K562 (cell line): ENCODE results near the gene LRPAP1. TPM values are rescaled to one million over a fixed set of nuclear protein-coding genes. Genes with fewer than 3 reads are reported as not detected.

ENCODE experiments used
- ATAC-seq: fragments of 200-7000 bp; cut with Tn5 transposase; 3 replicates; pipeline ENCODE4 v1.9.1; 2020; ENCODE audit warnings: moderate library complexity
- BruUV-seq: library from RNA; stranded (reverse); fragments of 400-500 nt; replicated peaks from 2 replicates; lab custom pipeline; 2021; lab: Mats Ljungman, UMichigan
- CTCF ChIA-PET: fragments of 300-600 bp; formaldehyde crosslinking; extraction: SDS; loops from one replicate; lab custom pipeline; 2021; ENCODE audit warnings: low intra/inter-chr PET ratio; lab: Yijun Ruan, JAX
- POLR2A ChIA-PET: fragments of 300-600, 350-650 bp; sonication (Branson Sonifier 250); formaldehyde crosslinking; extraction: SDS; loops from one replicate; lab custom pipeline; 2021; ENCODE audit warnings: antibody characterized with exemption, inconsistent platforms; lab: Yijun Ruan, JAX
- DNase-seq, 4 experiments: peaks; one replicate each; pipeline versions ENCODE4 v3.0.0 to v3.0.0-alpha.2; 2011 to 2018; ENCODE audit warnings: low spot score in 3 of 4, mixed read lengths in 3 of 4; ENCODE audit errors: extremely low read depth in 1 of 4
- FAIRE-seq: peaks from 2 replicates; lab custom pipeline; 2011; peaks lifted over from hg19 to GRCh38; lab: Jason Lieb, UNC
- H2AFZ ChIP-seq: 2 replicates; pipeline ENCODE4 v1.6.0; 2011; ENCODE audit warnings: low read depth, low read length, control low read depth, inconsistent platforms
- H3K27ac ChIP-seq: fragments of 200-600 bp; 3 replicates; pipeline ENCODE4 v1.8.0; 2011; ENCODE audit warnings: low read depth, mild to moderate bottlenecking, control low read depth, inconsistent platforms, low read length, moderate library complexity, mixed read lengths; ENCODE audit errors: extremely low read depth
- H3K27me3 ChIP-seq, 2 experiments: fragments of 300-600 bp in 1 of 2; 2 replicates in 1 of 2; 3 replicates in 1 of 2; pipeline versions ENCODE4 v1.6.0 to v1.8.0; 2011; ENCODE audit warnings: inconsistent platforms in 2 of 2, low read length in 2 of 2, mild to moderate bottlenecking in 1 of 2, mixed read lengths in 1 of 2, moderate library complexity in 1 of 2; ENCODE audit not compliant: control insufficient read depth in 2 of 2, insufficient read depth in 2 of 2
- H3K36me3 ChIP-seq: fragments of 300-600 bp; 3 replicates; pipeline ENCODE4 v1.8.0; 2011; ENCODE audit warnings: mild to moderate bottlenecking, low read length, inconsistent platforms; ENCODE audit not compliant: control insufficient read depth, insufficient read depth
- H3K4me1 ChIP-seq, 2 experiments: fragments of 200-600 bp in 1 of 2; replicated peaks in 1 of 2; 2 replicates in 1 of 2; 3 replicates in 1 of 2; pipeline versions ENCODE4 v1.5.1 to v1.8.0; 2011; ENCODE audit warnings: inconsistent platforms in 2 of 2, low read length in 2 of 2, mild to moderate bottlenecking in 1 of 2, mixed read lengths in 1 of 2, moderate library complexity in 1 of 2; ENCODE audit not compliant: control insufficient read depth in 2 of 2, insufficient read depth in 2 of 2
- H3K4me2 ChIP-seq: 2 replicates; pipeline ENCODE4 v1.6.1; 2011; ENCODE audit warnings: low read length, control low read depth, inconsistent platforms, mixed read lengths; ENCODE audit not compliant: insufficient read depth
- H3K4me3 ChIP-seq: fragments of 200-600 bp; sonication (generic), shearing (Covaris generic); 2 replicates; pipeline ENCODE4 v1.5.1; 2016; ENCODE audit warnings: control low read depth, inconsistent platforms
- H3K79me2 ChIP-seq: fragments of 200-600 bp; 3 replicates; pipeline ENCODE4 v1.8.0; 2011; ENCODE audit warnings: low read length, inconsistent platforms; ENCODE audit not compliant: control insufficient read depth, insufficient read depth
- H3K9ac ChIP-seq, 2 experiments: 2 replicates each; pipeline versions ENCODE4 v1.6.0 to v1.6.1; 2011; ENCODE audit warnings: low read depth in 2 of 2, low read length in 2 of 2, control low read depth in 1 of 2, inconsistent platforms in 1 of 2, mild to moderate bottlenecking in 1 of 2, mixed read lengths in 1 of 2; ENCODE audit not compliant: insufficient read depth in 1 of 2
- H3K9me1 ChIP-seq: one replicate; pipeline ENCODE4 v1.6.0; 2011; ENCODE audit warnings: inconsistent platforms, mild to moderate bottlenecking, low read length, moderate library complexity; ENCODE audit not compliant: control insufficient read depth, insufficient read depth
- H3K9me3 ChIP-seq: replicated peaks from 2 replicates; pipeline ENCODE4 v1.5.1; 2011; ENCODE audit warnings: low read depth, low read length, inconsistent platforms; ENCODE audit not compliant: control insufficient read depth, insufficient read depth
- H4K20me1 ChIP-seq: replicated peaks from 2 replicates; pipeline ENCODE4 v1.6.1; 2011; ENCODE audit warnings: low read length, inconsistent platforms, mixed read lengths; ENCODE audit not compliant: control insufficient read depth, insufficient read depth
- ATF7 ChIP-seq: fragments of 450-650 bp; IDR thresholded peaks from 2 replicates; pipeline ENCODE4 v1.7.1; 2014; ENCODE audit warnings: mild to moderate bottlenecking, moderate library complexity
- BRD4 ChIP-seq: fragments of 200-600 bp; sonication (generic); IDR thresholded peaks from 2 replicates; pipeline ENCODE4 v1.6.1; 2017; ENCODE audit warnings: inconsistent platforms
- HMG20A ChIP-seq: fragments of 450-650 bp; formaldehyde crosslinking; conservative IDR thresholded peaks from 2 replicates; pipeline ENCODE4 v1.4.0; 2020; ENCODE audit warnings: mild to moderate bottlenecking, mixed read lengths
- MAFK ChIP-seq: IDR thresholded peaks from 2 replicates; pipeline ENCODE4 v1.6.1; 2011; ENCODE audit warnings: low read length, improper control_type of control experiment
- MIER1 ChIP-seq: fragments of 450-650 bp; IDR thresholded peaks from 2 replicates; pipeline ENCODE4 v1.6.1; 2016; ENCODE audit warnings: antibody characterized with exemption, mild to moderate bottlenecking, low read depth
- POLR2AphosphoS2 ChIP-seq: IDR thresholded peaks from 2 replicates; pipeline ENCODE4 v1.6.1; 2012; ENCODE audit warnings: low read length, improper control_type of control experiment
- SMAD4 ChIP-seq: fragments of 250-450 bp; sonication (Bioruptor Pico); conservative IDR thresholded peaks from 2 replicates; pipeline ENCODE4 v1.8.0; 2021; ENCODE audit warnings: inconsistent platforms, mild to moderate bottlenecking, moderate library complexity
- ZEB2 ChIP-seq: fragments of 450-650 bp; IDR thresholded peaks from 2 replicates; pipeline ENCODE4 v1.6.1; 2016
- WGBS: fragments of 100-300 bp; shearing (Covaris generic); methylation state at CpG from one replicate; pipeline ENCODE4 v1.1.6; 2016; ENCODE audit warnings: low coverage, mixed read lengths; ENCODE audit not compliant: insufficient coverage; ENCODE audit errors: missing lambda C conversion rate; 5-methylcytosine and 5-hydroxymethylcytosine counted together
- in situ Hi-C: fragments of 300-500 bp; cut with MboI; formaldehyde crosslinking; loops from 4 replicates; pipeline ENCODE4 v1.15.0; 2018; ENCODE audit warnings: inconsistent platforms, mixed read lengths
- intact Hi-C: fragments of 100-400 bp; cut with micrococcal nuclease; formaldehyde crosslinking; loops from 2 replicates; pipeline ENCODE4 v1.14.2; 2022
- polyA plus RNA-seq, 8 experiments: library from polyadenylated mRNA; depleted of rRNA in 4 of 8; stranded (reverse) in 5 of 8; unstranded in 3 of 8; fragments of >200 nt; fragmentation: Nextera tagmentation in 2 of 8; fragmentation: Illumina TruSeq in 1 of 8; extraction: Ambion mirVana in 2 of 8; extraction: Trizol in 1 of 8; gene quantifications; 2 replicates each; pipeline versions ENCODE4 v1.2.1 to v1.2.3, GENCODE V29; 2011 to 2014; ENCODE audit warnings: inconsistent platforms in 1 of 8, missing spikeins in 1 of 8
- total RNA-seq, 7 experiments: library from RNA; depleted of rRNA in 6 of 7; stranded (reverse); fragments of >200 nt in 6 of 7; fragmentation: Illumina TruSeq in 2 of 7; extraction: Trizol in 2 of 7; gene quantifications; 2 replicates each; pipeline versions ENCODE4 v1.2.1 to v1.2.3, GENCODE V29; 2011 to 2021; ENCODE audit warnings: low replicate concordance in 1 of 7

Gene LRPAP1
- total and polyA plus RNA-seq, 9 of the 15 experiments (the other 6 are each of a cell fraction or from before 2014, with no cell fraction given) = 1.1 to 75.5 (median 41.8) TPM

DNA sequence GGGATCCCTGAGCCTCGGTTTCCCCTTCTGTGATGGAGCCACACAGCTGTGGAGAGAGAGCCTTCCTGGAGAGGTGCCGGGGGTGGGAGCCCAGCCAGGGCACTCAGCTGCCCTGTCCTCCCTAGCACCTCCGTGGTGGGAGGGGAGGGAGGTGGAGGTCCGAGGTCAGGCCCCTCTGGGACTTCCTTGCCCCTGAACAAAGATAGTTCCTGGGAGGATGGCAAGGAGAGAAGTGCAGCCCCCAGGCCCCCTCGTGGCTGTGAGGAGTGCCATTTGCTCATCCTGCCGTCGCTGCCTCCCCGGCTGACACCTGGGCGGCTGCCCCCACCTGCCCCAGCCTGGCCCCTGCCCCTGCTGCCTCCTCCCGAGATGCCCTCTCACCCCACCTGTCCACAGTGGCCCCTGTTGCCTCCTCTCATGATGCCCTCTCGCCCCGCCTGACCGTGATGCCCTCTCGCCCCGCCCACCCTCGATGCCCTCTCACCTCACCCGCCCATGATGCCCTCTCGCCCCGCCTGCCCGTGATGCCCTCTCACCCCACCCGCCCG, 56.4 kb downstream of the LRPAP1 start:
- no peak overlapping the region for H3K9ac ChIP-seq
- peaks cover 0 to 37% of the 10 kb centered on the region in 2 experiments; a peak in 2 of 5 replicates for H3K4me1 ChIP-seq
- in situ Hi-C loops = no loop called here
- H3K9me1 ChIP-seq = no peaks in the 10 kb centered on the region
- peaks cover 33 to 80% of the 10 kb centered on the region in 2 experiments; a peak in 4 of 5 replicates for H3K27me3 ChIP-seq
- H3K27ac ChIP-seq = no peak overlapping the region
- no peak overlapping the region for H2AFZ ChIP-seq
- FAIRE-seq (no peak), DNase-seq (no peak), ATAC-seq (no peak)
- no peak overlapping the region for H3K4me2 ChIP-seq
- no TSS peak for BruUV-seq
- CTCF ChIA-PET = no interaction called here
- no peaks in the 10 kb centered on the region for H3K36me3 ChIP-seq
- no peak overlapping the region for H3K4me3 ChIP-seq
- 0% methylated on average over 8 of the region's 22 CpGs for WGBS
- H3K9me3 ChIP-seq = no peaks in the 10 kb centered on the region
- H4K20me1 ChIP-seq = peaks cover 5% of the 10 kb centered on the region; the same call in 1 of the 2 replicates
- POLR2A ChIA-PET = no interaction called here
- TF ChIP-seq ZEB2 (no peak), BRD4 (no peak), MAFK (no peak), MIER1 (no peak), HMG20A (CRISPR knock-in tag) (no peak), ATF7 (no peak), SMAD4 (CRISPR knock-in tag) (no peak), POLR2AphosphoS2 (no peak)
- H3K79me2 ChIP-seq = no peaks in the 10 kb centered on the region
- intact Hi-C loops = no loop called here
